Tibial artery (tissue), 4 donors: Measurements from ENCODE around the gene LKAAEAR1.

Experiments used
- DNase-seq, 2 donors: peaks; one replicate each; pipeline ENCODE4 v3.0.0-alpha.2; 2019
- H3K27ac ChIP-seq, 2 donors: fragments of 200-600 bp; sonication (generic) in 1 of 2; 1 replicate in 1 of 2; 2 replicates in 1 of 2; pipeline ENCODE4 v1.5.1; 2018 to 2019; ENCODE audit warnings: mild to moderate bottlenecking in 1 of 2
- H3K27me3 ChIP-seq, 2 donors: fragments of 200-600 bp; sonication (generic) in 1 of 2; one replicate each; pipeline versions ENCODE4 v1.5.1 to v1.6.0; 2016 to 2019
- H3K36me3 ChIP-seq, 3 donors: fragments of 200-600 bp; sonication (generic) in 2 of 3; one replicate each; pipeline ENCODE4 v1.5.1; 2016 to 2019; ENCODE audit warnings: mild to moderate bottlenecking in 2 of 3
- H3K4me1 ChIP-seq, 4 donors: fragments of 200-600 bp; sonication (generic) in 2 of 4; 1 replicate in 3 of 4; 2 replicates in 1 of 4; pipeline ENCODE4 v1.5.1; 2016 to 2019
- H3K4me3 ChIP-seq, 2 donors: fragments of 200-600 bp; sonication (generic) in 1 of 2; 1 replicate in 1 of 2; 2 replicates in 1 of 2; pipeline ENCODE4 v1.5.1; 2018 to 2019; ENCODE audit warnings: mild to moderate bottlenecking in 2 of 2
- H3K9me3 ChIP-seq, 3 donors: fragments of 200-600 bp; sonication (generic) in 1 of 3; one replicate each; pipeline ENCODE4 v1.5.1; 2016 to 2019
- intact Hi-C: fragments of 100-400 bp; cut with DNase I; formaldehyde crosslinking; loops from one replicate; pipeline ENCODE4 v1.15.0; 2023; ENCODE audit warnings: low total_unique reads
- TF ChIP-seq, protein P1 (sequence below), 2 experiments: fragments of 200-600 bp in 1 of 2; fragments of 450-650 bp in 1 of 2; IDR thresholded peaks; one replicate each; pipeline ENCODE4 v1.5.1; 2017 to 2019; ENCODE audit warnings: antibody characterized with exemption in 2 of 2, mild to moderate bottlenecking in 1 of 2, moderate library complexity in 1 of 2

Gene LKAAEAR1

DNA sequence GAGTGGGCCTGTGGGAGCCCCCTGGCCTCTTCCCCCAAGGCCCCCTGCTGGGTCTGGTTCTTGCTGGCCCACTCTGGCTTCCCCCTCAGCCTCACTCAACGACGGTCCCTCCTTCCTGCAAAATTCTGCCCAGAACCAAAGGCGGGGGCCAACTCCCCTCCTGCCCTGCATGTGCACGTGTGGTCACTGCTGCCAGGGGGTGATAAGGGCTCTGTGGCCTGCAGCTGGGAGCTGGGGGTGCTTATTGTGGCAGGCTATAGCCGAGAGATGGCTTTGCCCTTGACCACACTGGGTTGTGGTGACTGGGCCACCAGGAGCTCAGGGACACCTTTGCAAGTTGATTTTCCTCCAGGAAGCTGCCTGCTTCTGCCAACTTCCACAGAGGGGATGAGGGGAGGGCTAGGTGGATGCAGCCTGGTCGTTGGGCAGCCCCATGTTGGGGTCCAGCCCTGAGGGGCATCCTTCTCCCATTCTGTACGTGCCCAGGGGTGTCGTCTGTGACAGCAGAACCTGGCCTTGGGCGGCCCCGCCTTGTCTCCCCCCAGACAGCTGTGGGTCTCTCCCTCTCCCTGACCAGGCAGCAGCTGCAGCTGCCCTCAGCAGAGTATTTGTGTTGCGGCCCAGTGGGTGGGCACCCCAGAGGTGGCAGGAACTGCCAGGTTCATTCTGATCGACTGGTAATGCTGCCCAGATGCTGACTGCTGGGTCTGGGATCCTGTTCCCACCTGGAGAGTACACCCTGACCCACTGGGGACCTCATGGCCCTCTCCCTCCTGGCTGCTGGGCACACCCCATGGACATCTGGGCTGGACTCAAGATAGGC lies 15.6 kb downstream of the LKAAEAR1 start:
- intact Hi-C loops = no loop called here
- H3K36me3 ChIP-seq = peaks cover 0 to 48% (median 12%) of the 10 kb centered on the region in 3 donors

DNA sequence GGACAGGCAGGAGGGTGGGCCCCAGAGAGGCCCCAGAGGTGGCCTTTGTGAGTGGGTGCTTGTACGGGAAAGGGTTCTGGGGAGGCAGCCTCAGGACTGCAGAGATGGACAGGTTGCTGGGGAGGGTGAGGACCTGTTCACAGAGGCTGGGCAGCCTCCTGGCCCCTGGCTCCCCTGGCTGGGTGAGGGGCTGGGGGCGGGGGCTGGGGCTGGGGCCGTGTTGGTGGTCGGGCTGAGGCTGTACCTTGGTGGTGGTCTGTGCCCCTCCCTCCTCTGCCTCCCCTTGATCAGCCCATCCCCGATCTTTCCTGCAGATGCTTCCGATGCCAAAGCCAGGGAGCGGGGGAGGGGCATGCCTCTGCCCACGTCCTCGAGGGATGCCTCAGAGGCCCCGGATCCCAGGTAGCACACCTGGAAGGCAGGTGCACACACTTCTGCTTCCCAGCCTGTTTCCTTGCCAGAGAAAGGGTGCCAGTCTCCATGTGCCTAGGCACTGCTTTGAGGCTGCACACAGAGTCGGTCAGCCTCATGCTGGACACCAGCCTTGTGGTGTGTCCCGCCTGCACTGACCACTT lies 16.4 kb downstream of the LKAAEAR1 start:
- Histone ChIP-seq H3K27me3 (no peaks in the 10 kb centered on the region), H3K4me3 (no peak overlapping the region), H3K4me1 (peaks cover 0 to 24% (median 18%) of the 10 kb centered on the region in 4 donors), H3K36me3 (peaks cover 0 to 40% (median 8%) of the 10 kb centered on the region in 3 donors), H3K27ac (no peak overlapping the region), H3K9me3 (no peaks in the 10 kb centered on the region)
- intact Hi-C loops = no loop called here
- DNase-seq = no peak
- TF ChIP-seq, protein P1, sequence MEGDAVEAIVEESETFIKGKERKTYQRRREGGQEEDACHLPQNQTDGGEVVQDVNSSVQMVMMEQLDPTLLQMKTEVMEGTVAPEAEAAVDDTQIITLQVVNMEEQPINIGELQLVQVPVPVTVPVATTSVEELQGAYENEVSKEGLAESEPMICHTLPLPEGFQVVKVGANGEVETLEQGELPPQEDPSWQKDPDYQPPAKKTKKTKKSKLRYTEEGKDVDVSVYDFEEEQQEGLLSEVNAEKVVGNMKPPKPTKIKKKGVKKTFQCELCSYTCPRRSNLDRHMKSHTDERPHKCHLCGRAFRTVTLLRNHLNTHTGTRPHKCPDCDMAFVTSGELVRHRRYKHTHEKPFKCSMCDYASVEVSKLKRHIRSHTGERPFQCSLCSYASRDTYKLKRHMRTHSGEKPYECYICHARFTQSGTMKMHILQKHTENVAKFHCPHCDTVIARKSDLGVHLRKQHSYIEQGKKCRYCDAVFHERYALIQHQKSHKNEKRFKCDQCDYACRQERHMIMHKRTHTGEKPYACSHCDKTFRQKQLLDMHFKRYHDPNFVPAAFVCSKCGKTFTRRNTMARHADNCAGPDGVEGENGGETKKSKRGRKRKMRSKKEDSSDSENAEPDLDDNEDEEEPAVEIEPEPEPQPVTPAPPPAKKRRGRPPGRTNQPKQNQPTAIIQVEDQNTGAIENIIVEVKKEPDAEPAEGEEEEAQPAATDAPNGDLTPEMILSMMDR (IDR thresholded peaks at IDR 0.05) = no peak

More for the DNA sequence above, 15.6 kb downstream of the LKAAEAR1 start:
- Histone ChIP-seq H3K4me3 (no peak overlapping the region), H3K9me3 (no peaks in the 10 kb centered on the region), H3K27ac (no peak overlapping the region), H3K27me3 (no peaks in the 10 kb centered on the region), H3K4me1 (peaks cover 0 to 24% (median 18%) of the 10 kb centered on the region in 4 donors)
- TF ChIP-seq, protein P1 (IDR thresholded peaks at IDR 0.05) = no peak
- DNase-seq = no peak

DNA sequence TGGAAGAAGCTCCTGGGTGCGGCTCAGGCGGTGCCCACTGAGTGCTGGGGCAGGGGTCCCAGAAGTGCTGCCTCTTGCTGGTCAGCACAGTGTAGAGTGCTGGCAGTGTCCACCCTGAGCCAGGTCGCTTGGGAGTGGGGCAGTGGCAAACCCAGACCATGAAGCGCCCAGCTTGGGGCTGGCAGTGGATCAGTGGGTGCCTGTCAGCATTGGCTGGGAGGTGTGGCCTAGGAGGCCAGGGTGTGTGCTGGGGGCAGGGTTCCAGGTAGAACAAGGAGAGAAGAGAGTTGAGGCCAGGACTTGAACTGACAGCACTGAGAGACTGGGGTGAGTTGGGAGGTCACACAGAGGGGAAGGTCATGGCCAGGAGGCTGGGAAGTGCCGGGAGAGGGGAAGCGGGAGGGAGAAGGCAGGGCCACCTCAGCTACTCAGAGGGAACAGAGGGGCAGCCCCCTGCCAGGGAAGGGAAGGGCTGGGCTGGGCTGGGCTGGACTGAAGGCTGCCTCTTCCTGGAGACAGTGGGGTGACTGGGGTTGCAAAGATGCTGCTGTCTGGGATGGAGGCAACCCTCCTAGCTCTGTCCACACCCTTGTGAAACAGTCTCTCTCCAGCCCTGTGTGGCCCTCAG lies 17.1 kb downstream of the LKAAEAR1 start:
- no peak for DNase-seq
- TF ChIP-seq, protein P1 (IDR thresholded peaks at IDR 0.05) = no peak
- Histone ChIP-seq H3K27ac (no peak overlapping the region), H3K27me3 (no peaks in the 10 kb centered on the region), H3K4me3 (no peak overlapping the region), H3K4me1 (peaks cover 0 to 30% (median 23%) of the 10 kb centered on the region in 4 donors), H3K36me3 (peaks cover 0 to 33% (median 8%) of the 10 kb centered on the region in 3 donors), H3K9me3 (no peaks in the 10 kb centered on the region)
- intact Hi-C loops = no loop called here

DNA sequence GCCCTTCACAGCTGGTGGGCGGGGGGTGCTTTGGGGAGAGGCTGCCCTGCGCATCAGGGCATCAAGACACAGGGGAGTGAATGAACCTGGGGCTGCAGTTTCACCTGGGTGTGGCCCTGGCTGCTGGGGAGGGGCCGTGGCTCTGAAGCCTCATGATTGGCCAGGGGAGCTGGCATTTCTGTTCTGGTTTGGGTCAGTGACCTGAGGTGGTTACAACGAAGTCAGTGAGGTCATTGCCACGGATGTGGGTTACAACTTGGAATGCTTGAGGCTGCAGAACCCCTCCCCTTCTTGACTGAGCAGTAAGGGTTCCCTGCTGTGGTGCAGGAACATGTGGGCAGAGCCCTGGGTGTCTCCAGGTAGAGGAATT lies 18.2 kb downstream of the LKAAEAR1 start:
- intact Hi-C loops = no loop called here
- TF ChIP-seq, protein P1 (IDR thresholded peaks at IDR 0.05) = no peak
- DNase-seq = no peak
- H3K4me1 ChIP-seq = peaks cover 0 to 32% (median 23%) of the 10 kb centered on the region in 4 donors
- no peak overlapping the region for H3K27ac ChIP-seq
- peaks cover 0 to 23% (median 8%) of the 10 kb centered on the region in 3 donors for H3K36me3 ChIP-seq
- H3K9me3 ChIP-seq = no peaks in the 10 kb centered on the region
- no peaks in the 10 kb centered on the region for H3K27me3 ChIP-seq
- H3K4me3 ChIP-seq = no peak overlapping the region

DNA sequence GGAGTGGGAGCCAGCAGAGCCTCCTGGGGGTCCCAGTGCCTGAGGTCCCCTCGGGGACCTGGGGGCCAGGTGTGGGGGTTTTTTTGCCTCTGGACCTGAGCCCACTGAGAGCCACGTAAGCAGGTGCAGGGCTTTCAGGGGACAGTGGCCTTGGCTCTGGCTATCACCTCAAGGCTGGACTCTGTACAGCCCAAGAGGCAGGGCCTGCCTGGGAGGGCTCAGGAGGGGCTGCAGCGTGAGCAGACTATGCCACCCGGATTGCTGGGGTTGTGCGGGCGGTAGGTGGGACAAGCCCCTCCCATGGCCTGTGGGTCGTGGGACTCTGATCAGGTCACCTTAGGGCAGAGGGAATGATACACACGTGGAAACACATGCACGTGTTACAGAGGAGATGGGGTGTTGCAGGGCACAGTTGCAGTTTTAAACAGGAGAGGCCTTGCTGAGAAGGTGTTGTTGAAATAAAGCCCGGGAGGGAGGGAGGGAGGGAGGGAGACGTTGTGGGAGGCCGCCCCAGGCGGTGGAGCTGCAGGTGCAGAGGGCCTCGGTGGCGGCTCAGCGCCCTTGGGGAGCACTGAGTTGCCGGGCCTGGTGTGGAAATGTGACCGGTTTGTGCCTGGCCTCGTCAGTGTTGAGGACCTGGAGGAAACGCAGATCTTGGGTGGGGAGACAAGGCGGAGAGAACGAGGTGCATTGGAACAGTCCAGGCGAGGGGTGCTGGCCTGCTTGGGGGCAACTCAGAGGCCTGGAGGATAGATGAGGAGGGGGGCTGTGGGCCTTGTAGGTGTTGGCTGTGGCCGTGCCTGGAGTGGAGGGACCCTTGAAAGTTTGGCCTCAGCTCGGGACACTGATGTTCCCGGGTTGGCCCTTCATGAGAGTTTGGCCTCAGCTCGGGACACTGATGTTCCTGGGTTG lies 18.9 kb downstream of the LKAAEAR1 start:
- DNase-seq = no peak
- Histone ChIP-seq H3K27ac (no peak overlapping the region), H3K27me3 (no peaks in the 10 kb centered on the region), H3K9me3 (no peaks in the 10 kb centered on the region), H3K4me1 (peaks cover 0 to 32% (median 23%) of the 10 kb centered on the region in 4 donors), H3K36me3 (peaks cover 0 to 17% (median 4%) of the 10 kb centered on the region in 3 donors), H3K4me3 (no peak overlapping the region)
- intact Hi-C loops = no loop called here
- TF ChIP-seq, protein P1 (IDR thresholded peaks at IDR 0.05) = no peak
